ENCODE data around the gene NMRK1. TPM values are rescaled to one million over a fixed set of nuclear protein-coding genes. Genes with fewer than 3 reads are reported as not detected.

The NMRK1 gene
- total RNA-seq, 1 experiment from 2014 or later, result 1.1 TPM

- Histone ChIP-seq H3K4me3 (ENCODE audit: low read depth, low read length) (no peak overlapping the region), H3K9me3 (no peaks in the 10 kb centered on the region), H3K4me1 (no peaks in the 10 kb centered on the region), H3K36me3 (ENCODE audit: control insufficient read depth, insufficient read depth, low read length) (no peaks in the 10 kb centered on the region), H3K27me3 (replicated peaks; ENCODE audit: control insufficient read depth, insufficient read depth, low read length) (no peaks in the 10 kb centered on the region)
- Mint-ChIP-seq H3K36me3 (ENCODE audit: insufficient read depth, unreplicated experiment) (no peaks in the 10 kb centered on the region), H3K27ac (ENCODE audit: unreplicated experiment) (no peak overlapping the region), H3K4me3 (ENCODE audit: unreplicated experiment) (no peak overlapping the region), H3K9me3 (ENCODE audit: unreplicated experiment) (no peaks in the 10 kb centered on the region), H3K27me3 (ENCODE audit: insufficient read depth, unreplicated experiment) (no peaks in the 10 kb centered on the region), H3K4me1 (ENCODE audit: low read depth, unreplicated experiment) (no peaks in the 10 kb centered on the region)
- intact Hi-C loops (cut with micrococcal nuclease; ENCODE audit: unreplicated experiment), result no loop called here
- ChIA-PET POLR2A (no interaction called here), CTCF (no interaction called here)
- TF ChIP-seq, protein P1, sequence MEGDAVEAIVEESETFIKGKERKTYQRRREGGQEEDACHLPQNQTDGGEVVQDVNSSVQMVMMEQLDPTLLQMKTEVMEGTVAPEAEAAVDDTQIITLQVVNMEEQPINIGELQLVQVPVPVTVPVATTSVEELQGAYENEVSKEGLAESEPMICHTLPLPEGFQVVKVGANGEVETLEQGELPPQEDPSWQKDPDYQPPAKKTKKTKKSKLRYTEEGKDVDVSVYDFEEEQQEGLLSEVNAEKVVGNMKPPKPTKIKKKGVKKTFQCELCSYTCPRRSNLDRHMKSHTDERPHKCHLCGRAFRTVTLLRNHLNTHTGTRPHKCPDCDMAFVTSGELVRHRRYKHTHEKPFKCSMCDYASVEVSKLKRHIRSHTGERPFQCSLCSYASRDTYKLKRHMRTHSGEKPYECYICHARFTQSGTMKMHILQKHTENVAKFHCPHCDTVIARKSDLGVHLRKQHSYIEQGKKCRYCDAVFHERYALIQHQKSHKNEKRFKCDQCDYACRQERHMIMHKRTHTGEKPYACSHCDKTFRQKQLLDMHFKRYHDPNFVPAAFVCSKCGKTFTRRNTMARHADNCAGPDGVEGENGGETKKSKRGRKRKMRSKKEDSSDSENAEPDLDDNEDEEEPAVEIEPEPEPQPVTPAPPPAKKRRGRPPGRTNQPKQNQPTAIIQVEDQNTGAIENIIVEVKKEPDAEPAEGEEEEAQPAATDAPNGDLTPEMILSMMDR (IDR thresholded peaks at IDR 0.05; ENCODE audit: insufficient read depth in 1 of 2, low read depth in 1 of 2, low read length in 1 of 2, severe bottlenecking in 1 of 2, unreplicated experiment in 1 of 2), result no peak
- no peak for DNase-seq
- BruUV-seq (replicated peaks), result no TSS peak
Observed at GRCh38 chr9:75065510-75065909, 22.4 kb downstream of the NMRK1 start.

DNA sequence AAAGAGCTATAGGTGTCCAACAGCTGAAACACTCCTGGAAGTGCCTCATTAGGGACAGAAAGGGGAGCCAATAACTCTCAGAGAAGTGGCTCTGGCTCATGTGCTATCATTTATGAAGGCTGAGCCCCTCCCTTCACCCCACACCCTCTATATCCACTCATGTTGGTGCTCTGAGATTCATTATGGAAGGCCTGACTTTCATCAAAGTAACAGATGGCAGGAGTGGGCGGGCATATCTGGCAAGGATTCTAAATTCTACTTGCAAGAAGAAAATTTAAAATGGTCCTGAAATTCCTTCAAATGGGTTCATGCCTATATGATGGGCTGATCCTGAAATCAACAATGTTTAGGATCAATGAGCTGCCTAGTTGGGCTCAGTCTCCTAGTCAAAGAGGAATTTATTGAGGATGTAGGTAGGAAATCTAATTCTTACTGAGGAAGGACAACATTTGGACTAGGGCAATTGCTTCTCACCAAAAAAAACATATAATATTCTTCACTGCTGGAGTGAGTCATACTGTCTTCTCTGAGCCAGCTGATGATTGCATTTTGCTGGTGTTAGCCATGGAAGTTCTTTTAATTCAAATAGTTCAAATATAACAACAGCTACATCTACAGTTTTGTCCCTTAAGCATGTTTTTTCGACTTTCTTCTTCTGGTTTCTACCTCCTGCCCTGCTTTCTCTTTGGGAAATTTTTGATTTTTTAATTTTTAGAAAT lies 23.5 kb downstream of the NMRK1 start:
- H3K27me3 Mint-ChIP-seq (ENCODE audit: insufficient read depth, unreplicated experiment), result no peaks in the 10 kb centered on the region
- CTCF ChIA-PET, result no interaction called here
- no peak overlapping the region for H3K27ac Mint-ChIP-seq (ENCODE audit: unreplicated experiment)
- TF ChIP-seq, protein P1 (IDR thresholded peaks at IDR 0.05; ENCODE audit: insufficient read depth in 1 of 2, low read depth in 1 of 2, low read length in 1 of 2, severe bottlenecking in 1 of 2, unreplicated experiment in 1 of 2), result no peak
- H3K4me3 Mint-ChIP-seq (ENCODE audit: unreplicated experiment), result no peak overlapping the region
- no peak overlapping the region for H3K4me3 ChIP-seq (ENCODE audit: low read depth, low read length)
- DNase-seq, result no peak
- POLR2A ChIA-PET, result no interaction called here
- H3K9me3 Mint-ChIP-seq (ENCODE audit: unreplicated experiment), result no peaks in the 10 kb centered on the region
- H3K36me3 Mint-ChIP-seq (ENCODE audit: insufficient read depth, unreplicated experiment), result no peaks in the 10 kb centered on the region
- no peaks in the 10 kb centered on the region for H3K36me3 ChIP-seq (ENCODE audit: control insufficient read depth, insufficient read depth, low read length)
- H3K9me3 ChIP-seq, result no peaks in the 10 kb centered on the region
- no peaks in the 10 kb centered on the region for H3K4me1 Mint-ChIP-seq (ENCODE audit: low read depth, unreplicated experiment)
- intact Hi-C loops (cut with micrococcal nuclease; ENCODE audit: unreplicated experiment), result no loop called here
- no TSS peak for BruUV-seq (replicated peaks)
- H3K4me1 ChIP-seq, result no peaks in the 10 kb centered on the region
- no peaks in the 10 kb centered on the region for H3K27me3 ChIP-seq (replicated peaks; ENCODE audit: control insufficient read depth, insufficient read depth, low read length)

DNA sequence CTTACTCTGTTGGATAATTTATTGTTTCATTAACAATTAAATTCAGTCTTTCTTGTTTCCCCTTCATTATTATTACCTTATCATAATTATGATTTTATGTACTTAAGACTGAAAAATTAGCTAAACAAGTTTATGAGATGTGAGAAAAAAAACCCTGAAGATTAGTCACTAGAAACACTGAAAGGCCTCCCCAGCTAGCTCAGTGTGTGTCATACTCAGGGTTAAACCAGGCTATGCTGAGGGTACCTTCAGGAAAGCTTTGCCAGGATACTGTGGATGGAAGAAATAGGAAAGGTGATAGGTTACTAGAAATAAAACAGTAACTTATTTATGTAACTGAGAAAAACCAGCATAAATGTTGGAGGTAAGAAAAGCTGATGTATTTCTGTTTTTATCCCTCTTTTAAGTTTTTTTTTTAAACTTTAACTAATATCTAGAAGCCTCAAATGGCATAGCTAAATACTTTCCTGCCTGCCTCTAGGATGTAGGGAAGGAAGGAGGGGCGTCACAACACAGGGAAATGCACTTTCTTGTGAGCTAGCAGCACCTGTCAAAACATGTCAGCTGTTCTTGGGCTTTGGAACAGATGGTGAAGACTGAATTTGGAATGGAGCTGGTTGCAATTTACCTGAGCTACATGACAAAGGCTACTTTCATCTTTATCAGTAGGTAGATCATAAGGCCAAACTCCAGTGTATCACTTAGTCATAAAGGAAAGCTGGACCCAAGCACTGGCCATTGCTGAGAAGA lies 24.2 kb downstream of the NMRK1 start:
- intact Hi-C loops (cut with micrococcal nuclease; ENCODE audit: unreplicated experiment), result no loop called here
- Mint-ChIP-seq H3K9me3 (ENCODE audit: unreplicated experiment) (no peaks in the 10 kb centered on the region), H3K4me3 (ENCODE audit: unreplicated experiment) (no peak overlapping the region), H3K4me1 (ENCODE audit: low read depth, unreplicated experiment) (no peaks in the 10 kb centered on the region), H3K27me3 (ENCODE audit: insufficient read depth, unreplicated experiment) (no peaks in the 10 kb centered on the region), H3K36me3 (ENCODE audit: insufficient read depth, unreplicated experiment) (no peaks in the 10 kb centered on the region), H3K27ac (ENCODE audit: unreplicated experiment) (no peak overlapping the region)
- BruUV-seq (replicated peaks), result no TSS peak
- ChIA-PET CTCF (no interaction called here), POLR2A (no interaction called here)
- Histone ChIP-seq H3K4me1 (no peaks in the 10 kb centered on the region), H3K4me3 (ENCODE audit: low read depth, low read length) (no peak overlapping the region), H3K36me3 (ENCODE audit: control insufficient read depth, insufficient read depth, low read length) (no peaks in the 10 kb centered on the region), H3K27me3 (replicated peaks; ENCODE audit: control insufficient read depth, insufficient read depth, low read length) (no peaks in the 10 kb centered on the region), H3K9me3 (no peaks in the 10 kb centered on the region)
- no peak for DNase-seq
- TF ChIP-seq, protein P1 (IDR thresholded peaks at IDR 0.05; ENCODE audit: insufficient read depth in 1 of 2, low read depth in 1 of 2, low read length in 1 of 2, severe bottlenecking in 1 of 2, unreplicated experiment in 1 of 2), result no peak
